Panc1 (cell line): ENCODE data around the gene SRSF10. TPM values are rescaled to one million over a fixed set of nuclear protein-coding genes. Genes with fewer than 3 reads are reported as not detected.

Experiments used
- ATAC-seq: fragments of 200-7000 bp; cut with Tn5 transposase; 2 replicates; pipeline ENCODE4 v1.9.1; 2020; ENCODE audit warnings: mild to moderate bottlenecking, moderate library complexity
- BruUV-seq: library from RNA; stranded (reverse); fragments of 400-500 nt; replicated peaks from 2 replicates; lab custom pipeline; 2021; lab: Mats Ljungman, UMichigan
- CTCF ChIA-PET: fragments of 300-600 bp; sonication (Branson Sonifier 250); formaldehyde crosslinking; loops from one replicate; lab custom pipeline; 2022; ENCODE audit warnings: antibody characterized with exemption; lab: Charles Lee
- POLR2A ChIA-PET: fragments of 300-600 bp; sonication (Branson Sonifier 250); formaldehyde crosslinking; loops from one replicate; lab custom pipeline; 2022; ENCODE audit warnings: antibody characterized with exemption; lab: Charles Lee
- DNase-seq: peaks from one replicate; pipeline ENCODE4 v3.0.0-alpha.2; 2010; ENCODE audit warnings: low read depth, low spot score
- H3K27ac ChIP-seq: 2 replicates; pipeline ENCODE4 v1.5.1; 2011; ENCODE audit warnings: mild to moderate bottlenecking, low read length, inconsistent platforms
- H3K27me3 ChIP-seq: fragments of 200-500 bp; sonication (Bioruptor generic); 2 replicates; pipeline ENCODE4 v1.6.0; 2014; ENCODE audit warnings: low read length, inconsistent platforms; ENCODE audit not compliant: control insufficient read depth, insufficient read depth
- H3K36me3 ChIP-seq: fragments of 200-500 bp; sonication (Bioruptor generic); 2 replicates; pipeline ENCODE4 v1.5.1; 2014; ENCODE audit warnings: inconsistent platforms, mild to moderate bottlenecking, low read length, moderate library complexity; ENCODE audit not compliant: control insufficient read depth, insufficient read depth
- H3K4me1 ChIP-seq: 2 replicates; pipeline ENCODE4 v1.5.1; 2011; ENCODE audit warnings: inconsistent platforms, mild to moderate bottlenecking, low read length, moderate library complexity; ENCODE audit not compliant: control insufficient read depth, insufficient read depth
- H3K4me3 ChIP-seq, 2 experiments: 2 replicates each; pipeline ENCODE4 v1.5.1; 2011 to 2012; ENCODE audit warnings: low read depth in 2 of 2, low read length in 2 of 2, mild to moderate bottlenecking in 2 of 2, inconsistent platforms in 1 of 2, moderate library complexity in 1 of 2
- H3K9me3 ChIP-seq: fragments of 200-500 bp; sonication (Bioruptor generic); 2 replicates; pipeline ENCODE4 v1.5.1; 2014; ENCODE audit warnings: low read depth, mild to moderate bottlenecking, inconsistent platforms, low read length, moderate library complexity; ENCODE audit not compliant: control insufficient read depth, insufficient read depth
- POLR2AphosphoS5 ChIP-seq: IDR thresholded peaks from 2 replicates; pipeline ENCODE4 v1.6.1; 2012; ENCODE audit warnings: mild to moderate bottlenecking, low read depth, low read length, moderate library complexity
- SIN3A ChIP-seq: IDR thresholded peaks from 2 replicates; pipeline ENCODE4 v1.6.1; 2012; ENCODE audit warnings: low read depth, mild to moderate bottlenecking, low read length, moderate library complexity, borderline replicate concordance; ENCODE audit not compliant: insufficient read depth
- TCF7L2 ChIP-seq: IDR thresholded peaks from 2 replicates; pipeline ENCODE4 v1.6.1; 2011; ENCODE audit warnings: mild to moderate bottlenecking, low read depth, low read length, inconsistent platforms
- in situ Hi-C: cut with HindIII; loops from 2 replicates; pipeline ENCODE4 v1.10.0; 2016; ENCODE audit warnings: low sequenced_read_pairs, low pct_unique_long_range_greater_than_20kb
- intact Hi-C: fragments of 100-400 bp; cut with micrococcal nuclease; formaldehyde crosslinking; loops from one replicate; pipeline ENCODE4 v1.10.0; 2022; ENCODE audit not compliant: unreplicated experiment
- total RNA-seq: library from RNA; stranded (reverse); gene quantifications from one replicate; pipeline ENCODE4 v1.2.1, GENCODE V29; 2021; ENCODE audit not compliant: unreplicated experiment
- TF ChIP-seq, protein P1 (sequence below): fragments of 450-650 bp; IDR thresholded peaks from 2 replicates; pipeline ENCODE4 v1.5.1; 2017; ENCODE audit warnings: mild to moderate bottlenecking
- TF ChIP-seq, protein P2 (sequence below), 2 experiments: IDR thresholded peaks; 2 replicates each; pipeline ENCODE4 v1.6.1; 2011 to 2012; ENCODE audit warnings: low read depth in 2 of 2, control low read depth in 1 of 2, low read length in 1 of 2, mild to moderate bottlenecking in 1 of 2, moderate library complexity in 1 of 2; ENCODE audit not compliant: insufficient read depth in 1 of 2

SRSF10 gene
- total RNA-seq, 1 experiment from 2014 or later, result 137 TPM

DNA sequence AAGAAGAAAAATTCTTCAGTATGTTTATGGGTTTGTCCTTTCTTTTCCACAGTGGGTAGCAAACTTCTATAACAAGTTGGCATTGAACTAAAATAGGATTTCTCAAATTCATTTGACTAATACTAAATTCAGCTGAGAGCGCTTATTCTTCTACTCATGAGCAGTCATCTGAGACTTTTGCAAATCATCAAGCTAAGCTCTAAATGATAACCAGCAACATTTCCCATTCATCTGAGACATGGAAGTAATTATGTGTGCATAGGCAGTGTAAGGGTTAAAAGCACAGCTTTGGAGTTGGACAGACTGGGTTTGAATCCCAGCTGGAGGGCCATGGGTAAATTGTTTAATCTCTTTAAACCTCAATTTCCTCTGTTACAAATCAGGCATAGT, 48.6 kb downstream of the SRSF10 start:
- ChIA-PET CTCF (no interaction called here), POLR2A (no interaction called here)
- in situ Hi-C loops (no loop called here), intact Hi-C loops (no loop called here)
- DNase-seq, result no peak
- Histone ChIP-seq H3K27ac (no peak overlapping the region), H3K27me3 (no peaks in the 10 kb centered on the region), H3K9me3 (no peaks in the 10 kb centered on the region), H3K4me1 (peaks cover 3% of the 10 kb centered on the region; the same call in 1 of the 2 replicates), H3K4me3 (no peak overlapping the region), H3K36me3 (no peaks in the 10 kb centered on the region)
- BruUV-seq, result no TSS peak
- ATAC-seq, result no peak
- TF ChIP-seq, protein P1, sequence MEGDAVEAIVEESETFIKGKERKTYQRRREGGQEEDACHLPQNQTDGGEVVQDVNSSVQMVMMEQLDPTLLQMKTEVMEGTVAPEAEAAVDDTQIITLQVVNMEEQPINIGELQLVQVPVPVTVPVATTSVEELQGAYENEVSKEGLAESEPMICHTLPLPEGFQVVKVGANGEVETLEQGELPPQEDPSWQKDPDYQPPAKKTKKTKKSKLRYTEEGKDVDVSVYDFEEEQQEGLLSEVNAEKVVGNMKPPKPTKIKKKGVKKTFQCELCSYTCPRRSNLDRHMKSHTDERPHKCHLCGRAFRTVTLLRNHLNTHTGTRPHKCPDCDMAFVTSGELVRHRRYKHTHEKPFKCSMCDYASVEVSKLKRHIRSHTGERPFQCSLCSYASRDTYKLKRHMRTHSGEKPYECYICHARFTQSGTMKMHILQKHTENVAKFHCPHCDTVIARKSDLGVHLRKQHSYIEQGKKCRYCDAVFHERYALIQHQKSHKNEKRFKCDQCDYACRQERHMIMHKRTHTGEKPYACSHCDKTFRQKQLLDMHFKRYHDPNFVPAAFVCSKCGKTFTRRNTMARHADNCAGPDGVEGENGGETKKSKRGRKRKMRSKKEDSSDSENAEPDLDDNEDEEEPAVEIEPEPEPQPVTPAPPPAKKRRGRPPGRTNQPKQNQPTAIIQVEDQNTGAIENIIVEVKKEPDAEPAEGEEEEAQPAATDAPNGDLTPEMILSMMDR, result no peak
- no peak for TF ChIP-seq POLR2AphosphoS5
- no peak for TF ChIP-seq TCF7L2
- TF ChIP-seq, protein P2, sequence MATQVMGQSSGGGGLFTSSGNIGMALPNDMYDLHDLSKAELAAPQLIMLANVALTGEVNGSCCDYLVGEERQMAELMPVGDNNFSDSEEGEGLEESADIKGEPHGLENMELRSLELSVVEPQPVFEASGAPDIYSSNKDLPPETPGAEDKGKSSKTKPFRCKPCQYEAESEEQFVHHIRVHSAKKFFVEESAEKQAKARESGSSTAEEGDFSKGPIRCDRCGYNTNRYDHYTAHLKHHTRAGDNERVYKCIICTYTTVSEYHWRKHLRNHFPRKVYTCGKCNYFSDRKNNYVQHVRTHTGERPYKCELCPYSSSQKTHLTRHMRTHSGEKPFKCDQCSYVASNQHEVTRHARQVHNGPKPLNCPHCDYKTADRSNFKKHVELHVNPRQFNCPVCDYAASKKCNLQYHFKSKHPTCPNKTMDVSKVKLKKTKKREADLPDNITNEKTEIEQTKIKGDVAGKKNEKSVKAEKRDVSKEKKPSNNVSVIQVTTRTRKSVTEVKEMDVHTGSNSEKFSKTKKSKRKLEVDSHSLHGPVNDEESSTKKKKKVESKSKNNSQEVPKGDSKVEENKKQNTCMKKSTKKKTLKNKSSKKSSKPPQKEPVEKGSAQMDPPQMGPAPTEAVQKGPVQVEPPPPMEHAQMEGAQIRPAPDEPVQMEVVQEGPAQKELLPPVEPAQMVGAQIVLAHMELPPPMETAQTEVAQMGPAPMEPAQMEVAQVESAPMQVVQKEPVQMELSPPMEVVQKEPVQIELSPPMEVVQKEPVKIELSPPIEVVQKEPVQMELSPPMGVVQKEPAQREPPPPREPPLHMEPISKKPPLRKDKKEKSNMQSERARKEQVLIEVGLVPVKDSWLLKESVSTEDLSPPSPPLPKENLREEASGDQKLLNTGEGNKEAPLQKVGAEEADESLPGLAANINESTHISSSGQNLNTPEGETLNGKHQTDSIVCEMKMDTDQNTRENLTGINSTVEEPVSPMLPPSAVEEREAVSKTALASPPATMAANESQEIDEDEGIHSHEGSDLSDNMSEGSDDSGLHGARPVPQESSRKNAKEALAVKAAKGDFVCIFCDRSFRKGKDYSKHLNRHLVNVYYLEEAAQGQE (IDR thresholded peaks at IDR 0.05; ENCODE audit: insufficient read depth in 1 of 2, low read depth in 2 of 2, low read length in 1 of 2), result no peak
- no peak for TF ChIP-seq SIN3A

DNA sequence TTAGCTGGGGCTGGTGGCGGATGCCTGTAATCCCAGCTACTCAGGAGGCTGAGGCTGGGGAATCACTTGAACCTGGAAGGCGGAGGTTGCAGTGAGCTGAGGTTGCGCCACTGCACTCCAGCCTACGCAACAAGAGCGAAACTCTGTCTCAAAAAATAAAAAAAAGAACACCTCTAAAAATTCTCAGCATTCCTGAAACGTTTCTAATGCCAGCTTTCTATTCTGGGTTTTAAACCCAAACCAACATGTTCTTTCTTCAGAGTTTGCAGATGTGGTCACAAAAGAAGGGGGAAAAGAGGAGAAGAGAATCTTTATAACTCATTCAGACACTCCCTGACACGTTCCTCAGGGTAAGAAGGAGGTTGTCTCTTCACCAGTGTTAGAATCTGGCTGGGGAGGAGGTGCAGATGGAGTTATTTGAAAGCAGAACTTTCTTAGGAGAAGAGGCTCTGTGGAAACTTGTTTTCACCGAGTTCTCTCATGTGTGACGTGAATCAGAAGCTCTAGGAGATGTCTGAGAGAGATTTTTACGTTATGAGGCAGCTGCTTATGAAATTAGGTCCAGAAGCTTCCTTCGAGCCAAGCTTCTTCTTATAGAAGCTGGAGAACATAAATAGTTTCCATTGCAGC, 49.2 kb downstream of the SRSF10 start:
- no peaks in the 10 kb centered on the region for H3K9me3 ChIP-seq
- TF ChIP-seq, protein P2 (IDR thresholded peaks at IDR 0.05; ENCODE audit: insufficient read depth in 1 of 2, low read depth in 2 of 2, low read length in 1 of 2), result no peak
- TF ChIP-seq SIN3A (no peak), POLR2AphosphoS5 (no peak), TCF7L2 (no peak)
- TF ChIP-seq, protein P1, result no peak
- no peak overlapping the region for H3K4me3 ChIP-seq
- DNase-seq (no peak), ATAC-seq (no peak)
- in situ Hi-C loops, result no loop called here
- ChIA-PET POLR2A (no interaction called here), CTCF (interaction anchor here (0.5 kb wide), 1 partner anchor 214 kb away, joined by 9 read pairs; no protein-coding TSS in a partner anchor)
- no peaks in the 10 kb centered on the region for H3K36me3 ChIP-seq
- no TSS peak for BruUV-seq
- H3K27me3 ChIP-seq, result no peaks in the 10 kb centered on the region
- peaks cover 3% of the 10 kb centered on the region; the same call in 1 of the 2 replicates for H3K4me1 ChIP-seq
- H3K27ac ChIP-seq, result no peak overlapping the region
- intact Hi-C loops, result no loop called here
